NOMO-1 (cell line): ENCODE results near the gene SPATA32.

Source experiments
- DNase-seq, 2 experiments: peaks; one replicate each; lab custom pipeline; 2025; ENCODE audit not compliant: unreplicated experiment in 2 of 2; lab: John Stamatoyannopoulos, UW

Gene SPATA32

GRCh38 chr17:45231481-45232116 lies 30.3 kb downstream of the SPATA32 start:
- no peak for DNase-seq

- DNase-seq: no peak
These were observed 31.0 kb downstream of the SPATA32 start for GRCh38 chr17:45230787-45231480.

GRCh38 chr17:45230410-45230786 lies 31.5 kb downstream of the SPATA32 start:
- DNase-seq: no peak

GRCh38 chr17:45229681-45230409 lies 32.0 kb downstream of the SPATA32 start:
- no peak for DNase-seq

GRCh38 chr17:45228763-45229539 lies 32.9 kb downstream of the SPATA32 start:
- DNase-seq: peak; percentile 91 to 94

- no peak for DNase-seq
These were observed 33.8 kb downstream of the SPATA32 start for GRCh38 chr17:45227926-45228762.

- DNase-seq: peak; percentile 45 to 61
These were observed 34.6 kb downstream of the SPATA32 start for GRCh38 chr17:45227101-45227925.

- no peak for DNase-seq
These were observed 35.3 kb downstream of the SPATA32 start for GRCh38 chr17:45226576-45226975.

GRCh38 chr17:45225964-45226530 lies 35.8 kb downstream of the SPATA32 start:
- DNase-seq: peak; percentile 95 to 96

- DNase-seq: no peak
These were observed 36.7 kb downstream of the SPATA32 start for GRCh38 chr17:45225051-45225700.

GRCh38 chr17:45224671-45225050 lies 37.2 kb downstream of the SPATA32 start:
- DNase-seq: no peak

GRCh38 chr17:45223539-45224528 lies 38.1 kb downstream of the SPATA32 start:
- no peak for DNase-seq

GRCh38 chr17:45222996-45223538 lies 38.8 kb downstream of the SPATA32 start:
- no peak for DNase-seq

GRCh38 chr17:45222289-45222995 lies 39.5 kb downstream of the SPATA32 start:
- DNase-seq: no peak

GRCh38 chr17:45222014-45222288 lies 39.9 kb downstream of the SPATA32 start:
- no peak for DNase-seq

GRCh38 chr17:45221081-45222013 lies 40.5 kb downstream of the SPATA32 start, which contains the start of gene FMNL1:
Gene FMNL1, plus strand, starts transcription at chr17:45221885. Its CDS starts 240 bp downstream, at chr17:45222125.
- DNase-seq: peak; percentile 61 to 65
